Gastroesophageal sphincter (tissue), 4 donors: ENCODE measurements around the gene SNX13. TPM values are rescaled to one million over a fixed set of nuclear protein-coding genes. Genes with fewer than 3 reads are reported as not detected.
"Not testable (repeated sequence)": the region's sequence is repeated elsewhere in the genome, so short reads cannot be mapped to it uniquely, and the experiment has no call there.

Experiments used
- ATAC-seq: fragments of 150-250 bp; one replicate; pipeline ENCODE4 v1.9.1; 2016; ENCODE audit warnings: mild to moderate bottlenecking, moderate library complexity
- H3K27ac ChIP-seq, 4 donors: fragments of 200-600 bp; sonication (generic) in 3 of 4; 1 replicate in 3 of 4; 2 replicates in 1 of 4; pipeline ENCODE4 v1.5.1; 2016 to 2019
- H3K27me3 ChIP-seq: fragments of 200-600 bp; sonication (generic); one replicate; pipeline ENCODE4 v1.5.1; 2019
- H3K36me3 ChIP-seq, 2 donors: fragments of 200-600 bp; sonication (generic); one replicate each; pipeline ENCODE4 v1.5.1; 2019; ENCODE audit warnings: control low read depth in 1 of 2
- H3K4me1 ChIP-seq, 3 donors: fragments of 200-600 bp; sonication (generic); 1 replicate in 2 of 3; 2 replicates in 1 of 3; pipeline ENCODE4 v1.5.1; 2016 to 2019; ENCODE audit warnings: control low read depth in 2 of 3
- H3K4me3 ChIP-seq, 2 donors: fragments of 200-600 bp; sonication (generic); one replicate each; pipeline ENCODE4 v1.5.1; 2019; ENCODE audit warnings: mild to moderate bottlenecking in 1 of 2, moderate library complexity in 1 of 2
- H3K9me3 ChIP-seq, 3 donors: fragments of 200-600 bp; sonication (generic); one replicate each; pipeline ENCODE4 v1.5.1; 2017 to 2019; ENCODE audit warnings: control low read depth in 2 of 3
- CTCF ChIP-seq, 4 experiments: fragments of 200-600 bp in 2 of 4; fragments of 450-650 bp in 2 of 4; sonication (generic) in 1 of 4; IDR thresholded peaks; one replicate each; pipeline ENCODE4 v1.5.1; 2017 to 2019; ENCODE audit warnings: antibody characterized with exemption in 4 of 4, mild to moderate bottlenecking in 2 of 4, moderate library complexity in 2 of 4
- EP300 ChIP-seq: sonication (generic); formaldehyde crosslinking; IDR thresholded peaks from one replicate; pipeline ENCODE4 v1.6.1; 2017; ENCODE audit warnings: antibody characterized with exemption, mild to moderate bottlenecking
- POLR2A ChIP-seq, 2 donors: fragments of 450-650 bp; IDR thresholded peaks; one replicate each; pipeline ENCODE4 v1.6.1; 2017; ENCODE audit warnings: antibody characterized with exemption in 2 of 2, mild to moderate bottlenecking in 2 of 2, moderate library complexity in 1 of 2
- POLR2AphosphoS5 ChIP-seq: sonication (generic); formaldehyde crosslinking; IDR thresholded peaks from one replicate; pipeline ENCODE4 v1.6.1; 2017; ENCODE audit warnings: antibody characterized with exemption
- WGBS, 2 donors: methylation state at CpG; one replicate each; pipeline ENCODE4 v1.1.5; 2018; ENCODE audit warnings: low coverage in 1 of 2; 5-methylcytosine and 5-hydroxymethylcytosine counted together
- total RNA-seq, 4 donors: library from RNA; depleted of rRNA; stranded (reverse); fragments of >200 nt; gene quantifications; one replicate each; pipeline ENCODE4 v1.1.0, GENCODE V29; 2016

The SNX13 gene
- total RNA-seq, 4 donors from 2014 or later = 39.2 to 99.3 (median 57.0) TPM

- TF ChIP-seq POLR2A (IDR thresholded peaks at IDR 0.05) (no peak), POLR2AphosphoS5 (no peak), EP300 (no peak), CTCF (IDR thresholded peaks at IDR 0.05) (no peak)
- Histone ChIP-seq H3K4me1 (no peaks in the 10 kb centered on the region), H3K36me3 (peaks cover 0 to 59% of the 10 kb centered on the region in 2 donors), H3K27ac (no peak overlapping the region), H3K4me3 (no peak overlapping the region), H3K27me3 (no peaks in the 10 kb centered on the region), H3K9me3 (peaks cover 0 to 11% (median 0%) of the 10 kb centered on the region in 3 donors)
- ATAC-seq = no peak
- 75 to 84% methylated on average over 3 of the region's 3 CpGs for WGBS, 2 donors
These were observed 123.4 kb downstream of the SNX13 start for GRCh38 chr7:17816903-17817302.

GRCh38 chr7:17815318-17815717, 125.0 kb downstream of the SNX13 start:
- H3K9me3 ChIP-seq = peaks cover 0 to 17% (median 0%) of the 10 kb centered on the region in 3 donors
- H3K27ac ChIP-seq = no peak overlapping the region
- H3K4me1 ChIP-seq = no peaks in the 10 kb centered on the region
- peaks cover 0 to 52% of the 10 kb centered on the region in 2 donors for H3K36me3 ChIP-seq
- TF ChIP-seq CTCF (IDR thresholded peaks at IDR 0.05) = no peak
- no peak for TF ChIP-seq POLR2AphosphoS5
- no peak for TF ChIP-seq EP300
- H3K4me3 ChIP-seq = no peak overlapping the region
- H3K27me3 ChIP-seq = no peaks in the 10 kb centered on the region
- no peak for ATAC-seq
- 85 to 91% methylated on average over 4 of the region's 4 CpGs for WGBS, 2 donors

GRCh38 chr7:17814058-17814457, 126.2 kb downstream of the SNX13 start:
- WGBS, 2 donors = 83 to 90% methylated on average over 1 of the region's 1 CpG
- H3K27me3 ChIP-seq = no peaks in the 10 kb centered on the region
- H3K36me3 ChIP-seq = peaks cover 0 to 53% of the 10 kb centered on the region in 2 donors
- H3K9me3 ChIP-seq = peaks cover 0 to 17% (median 0%) of the 10 kb centered on the region in 3 donors
- TF ChIP-seq CTCF (IDR thresholded peaks at IDR 0.05) = no peak
- TF ChIP-seq POLR2AphosphoS5 = no peak
- TF ChIP-seq EP300 = no peak
- TF ChIP-seq POLR2A (IDR thresholded peaks at IDR 0.05) = no peak
- no peaks in the 10 kb centered on the region for H3K4me1 ChIP-seq
- no peak for ATAC-seq
- H3K4me3 ChIP-seq = no peak overlapping the region
- H3K27ac ChIP-seq = no peak overlapping the region

GRCh38 chr7:17809215-17809614, 131.1 kb downstream of the SNX13 start:
- H3K4me3 ChIP-seq, H3K27ac ChIP-seq, H3K27me3 ChIP-seq, ATAC-seq, H3K4me1 ChIP-seq: not testable (repeated sequence)
- Histone ChIP-seq H3K9me3 (peaks cover 0 to 17% (median 0%) of the 10 kb centered on the region in 3 donors), H3K36me3 (peaks cover 0 to 45% of the 10 kb centered on the region in 2 donors)

GRCh38 chr7:17807242-17807641, 133.1 kb downstream of the SNX13 start:
- ATAC-seq = no peak
- Histone ChIP-seq H3K4me3 (no peak overlapping the region), H3K4me1 (no peaks in the 10 kb centered on the region), H3K36me3 (peaks cover 0 to 42% of the 10 kb centered on the region in 2 donors), H3K27me3 (no peaks in the 10 kb centered on the region), H3K27ac (no peak overlapping the region), H3K9me3 (peaks cover 0 to 10% (median 0%) of the 10 kb centered on the region in 3 donors)
- TF ChIP-seq CTCF (IDR thresholded peaks at IDR 0.05) (no peak), POLR2A (IDR thresholded peaks at IDR 0.05) (no peak), EP300 (no peak), POLR2AphosphoS5 (no peak)
- 78% methylated on average over 7 of the region's 9 CpGs; no CpG with 5 or more reads in 1 of the 2 donors for WGBS, 2 donors
